ENCODE results near the gene RNPEP. TPM values are rescaled to one million over a fixed set of nuclear protein-coding genes. Genes with fewer than 3 reads are reported as not detected.
A peak's percentile ranks its signal among the peaks of the same experiment; 100 is the strongest.
"Not testable (repeated sequence)": the region's sequence is repeated elsewhere in the genome, so short reads cannot be mapped to it uniquely, and the experiment has no call there.

The RNPEP gene
- polyA plus RNA-seq, 1 experiment, result 89.0 TPM

DNA sequence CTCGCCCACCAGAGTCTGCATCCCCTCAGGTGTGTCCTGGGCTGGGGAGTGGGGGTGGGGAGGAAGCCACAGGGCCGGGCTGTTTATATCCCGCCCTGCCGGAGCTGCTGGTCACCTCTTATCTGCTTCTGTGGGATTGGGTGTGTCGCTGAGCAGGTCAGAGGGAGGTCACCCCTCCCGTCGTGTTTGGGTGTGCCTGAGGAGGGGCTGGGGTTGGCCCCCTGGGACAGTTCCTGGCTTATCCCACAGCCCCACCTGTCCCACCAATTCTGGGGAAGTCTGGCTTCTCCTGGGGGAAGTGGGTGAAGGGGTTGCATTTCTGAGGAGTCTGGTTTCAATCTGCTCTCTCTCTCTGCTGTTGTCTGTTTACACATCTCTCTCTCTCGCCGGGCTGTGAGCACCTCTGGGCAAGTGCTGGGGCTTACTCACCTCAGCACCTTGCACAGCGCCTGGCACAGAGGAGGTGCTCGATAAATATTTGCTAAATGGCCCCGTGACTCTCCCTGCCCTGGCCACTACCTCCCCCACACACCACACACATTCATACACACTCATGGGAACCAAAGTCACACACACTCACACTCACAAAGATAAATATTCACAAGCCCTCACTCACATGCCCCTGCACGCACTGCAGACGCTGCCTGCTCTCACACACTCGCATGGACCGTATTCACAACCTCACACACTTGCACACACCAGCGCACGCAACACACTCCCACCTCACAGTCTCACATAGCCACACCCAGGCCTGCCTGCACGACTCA is 36.2 kb downstream of the RNPEP start:
- H3K27me3 ChIP-seq (ENCODE audit: control insufficient read depth, insufficient read depth, low read length), result peaks cover 12% of the 10 kb centered on the region
- H3K27ac ChIP-seq (ENCODE audit: low read depth, low read length), result no peak overlapping the region
- ChIA-PET POLR2A (no interaction called here), CTCF (interaction anchor here (0.9 kb wide), 1 partner anchor 11 kb away, joined by 3 read pairs; no protein-coding TSS in a partner anchor)
- no peaks in the 10 kb centered on the region for H3K9me3 ChIP-seq (ENCODE audit: control insufficient read depth, insufficient read depth, low read length)
- TF ChIP-seq, protein P1, sequence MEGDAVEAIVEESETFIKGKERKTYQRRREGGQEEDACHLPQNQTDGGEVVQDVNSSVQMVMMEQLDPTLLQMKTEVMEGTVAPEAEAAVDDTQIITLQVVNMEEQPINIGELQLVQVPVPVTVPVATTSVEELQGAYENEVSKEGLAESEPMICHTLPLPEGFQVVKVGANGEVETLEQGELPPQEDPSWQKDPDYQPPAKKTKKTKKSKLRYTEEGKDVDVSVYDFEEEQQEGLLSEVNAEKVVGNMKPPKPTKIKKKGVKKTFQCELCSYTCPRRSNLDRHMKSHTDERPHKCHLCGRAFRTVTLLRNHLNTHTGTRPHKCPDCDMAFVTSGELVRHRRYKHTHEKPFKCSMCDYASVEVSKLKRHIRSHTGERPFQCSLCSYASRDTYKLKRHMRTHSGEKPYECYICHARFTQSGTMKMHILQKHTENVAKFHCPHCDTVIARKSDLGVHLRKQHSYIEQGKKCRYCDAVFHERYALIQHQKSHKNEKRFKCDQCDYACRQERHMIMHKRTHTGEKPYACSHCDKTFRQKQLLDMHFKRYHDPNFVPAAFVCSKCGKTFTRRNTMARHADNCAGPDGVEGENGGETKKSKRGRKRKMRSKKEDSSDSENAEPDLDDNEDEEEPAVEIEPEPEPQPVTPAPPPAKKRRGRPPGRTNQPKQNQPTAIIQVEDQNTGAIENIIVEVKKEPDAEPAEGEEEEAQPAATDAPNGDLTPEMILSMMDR (IDR thresholded peaks at IDR 0.05; ENCODE audit: low read depth, low read length), result no peak
- no peak overlapping the region for H3K4me3 ChIP-seq (ENCODE audit: low read depth, low read length)
- no peak for DNase-seq (ENCODE audit: low read depth, low spot score)

DNA sequence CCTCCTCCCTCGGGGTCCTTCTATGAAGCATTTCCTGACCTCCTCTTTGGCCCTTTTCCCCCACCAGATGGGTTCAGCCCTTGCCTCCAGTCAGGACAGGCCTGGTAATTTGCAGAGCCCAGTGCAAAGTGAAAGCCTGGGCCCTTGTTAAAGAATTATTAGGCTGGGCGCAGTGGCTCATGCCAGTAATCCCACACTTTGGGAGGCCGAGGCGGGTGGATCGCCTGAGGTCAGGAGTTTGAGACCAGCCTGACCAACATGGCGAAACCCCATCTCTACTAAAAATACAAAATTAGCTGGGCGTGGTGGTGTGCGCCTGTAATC is 36.7 kb downstream of the RNPEP start:
- H3K4me3 ChIP-seq (ENCODE audit: low read depth, low read length); H3K27ac ChIP-seq (ENCODE audit: low read depth, low read length); POLR2A ChIA-PET; CTCF ChIA-PET; DNase-seq (ENCODE audit: low read depth, low spot score); H3K9me3 ChIP-seq (ENCODE audit: control insufficient read depth, insufficient read depth, low read length): not testable (repeated sequence)
- peaks cover 12% of the 10 kb centered on the region for H3K27me3 ChIP-seq (ENCODE audit: control insufficient read depth, insufficient read depth, low read length)

- Histone ChIP-seq H3K9me3 (ENCODE audit: control insufficient read depth, insufficient read depth, low read length) (no peaks in the 10 kb centered on the region), H3K27me3 (ENCODE audit: control insufficient read depth, insufficient read depth, low read length) (peaks cover 9% of the 10 kb centered on the region), H3K27ac (ENCODE audit: low read depth, low read length) (no peak overlapping the region), H3K4me3 (ENCODE audit: low read depth, low read length) (no peak overlapping the region)
- TF ChIP-seq, protein P1 (IDR thresholded peaks at IDR 0.05; ENCODE audit: low read depth, low read length), result no peak
- ChIA-PET CTCF (interaction anchor here (1.1 kb wide), 1 partner anchor 23 kb away, joined by 4 read pairs; no protein-coding TSS in a partner anchor), POLR2A (no interaction called here)
- no peak for DNase-seq (ENCODE audit: low read depth, low spot score)
Measured at GRCh38 chr1:202023001-202023433, 40.6 kb downstream of the RNPEP start.

DNA sequence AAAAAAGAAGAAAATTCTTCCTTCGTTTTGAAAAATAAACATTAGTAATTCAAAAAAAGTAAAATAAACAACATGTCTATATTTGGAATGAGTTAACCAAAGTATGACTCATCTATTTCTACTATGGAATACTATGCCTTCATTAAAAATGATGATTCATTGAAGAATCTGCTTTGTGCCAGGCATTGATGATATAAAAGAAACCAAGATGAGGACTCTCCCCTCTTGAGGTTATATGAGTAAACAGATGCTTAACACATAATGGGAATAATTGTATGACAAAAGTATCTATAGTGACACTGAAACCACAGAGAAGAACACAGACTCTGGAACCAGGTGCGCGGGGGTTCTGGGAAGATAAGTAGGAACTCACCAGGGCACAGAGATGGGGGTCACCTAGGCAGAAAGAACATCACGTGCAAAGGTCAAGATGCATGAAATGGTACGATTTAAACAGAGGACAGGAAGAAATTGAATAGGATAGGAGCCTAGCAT is 46.8 kb downstream of the RNPEP start:
- Histone ChIP-seq H3K9me3 (ENCODE audit: control insufficient read depth, insufficient read depth, low read length) (no peaks in the 10 kb centered on the region), H3K27ac (ENCODE audit: low read depth, low read length) (peak overlapping the region; percentile 47), H3K27me3 (ENCODE audit: control insufficient read depth, insufficient read depth, low read length) (no peaks in the 10 kb centered on the region), H3K4me3 (ENCODE audit: low read depth, low read length) (no peak overlapping the region)
- TF ChIP-seq, protein P1 (IDR thresholded peaks at IDR 0.05; ENCODE audit: low read depth, low read length), result no peak
- CTCF ChIA-PET, result interaction anchor here (1.3 kb wide), 1 partner anchor 125 kb away, joined by 4 read pairs; no protein-coding TSS in a partner anchor
- POLR2A ChIA-PET, result no interaction called here
- DNase-seq (ENCODE audit: low read depth, low spot score), result peak; percentile 33

GRCh38 chr1:202029727-202030126 is 47.3 kb downstream of the RNPEP start:
- DNase-seq (ENCODE audit: low read depth, low spot score), result no peak
- no peaks in the 10 kb centered on the region for H3K27me3 ChIP-seq (ENCODE audit: control insufficient read depth, insufficient read depth, low read length)
- ChIA-PET POLR2A (no interaction called here), CTCF (interaction anchor here (1.3 kb wide), 1 partner anchor 125 kb away, joined by 4 read pairs; no protein-coding TSS in a partner anchor)
- H3K4me3 ChIP-seq (ENCODE audit: low read depth, low read length), result no peak overlapping the region
- TF ChIP-seq, protein P1 (IDR thresholded peaks at IDR 0.05; ENCODE audit: low read depth, low read length), result no peak
- peak overlapping the region; percentile 47 for H3K27ac ChIP-seq (ENCODE audit: low read depth, low read length)
- H3K9me3 ChIP-seq (ENCODE audit: control insufficient read depth, insufficient read depth, low read length), result no peaks in the 10 kb centered on the region

Data from AG04450 (cell line).